ENCODE results near the gene WWOX.

Gene WWOX

GRCh38 chr16:78909226-78909625 is 809.8 kb downstream of the WWOX start:
- no peak for TF ChIP-seq REST (IDR thresholded peaks at IDR 0.05; ENCODE audit: insufficient read depth in 1 of 2, low read depth in 2 of 2, low read length in 2 of 2)

GRCh38 chr16:78915811-78916345 is 816.4 kb downstream of the WWOX start:
- TF ChIP-seq FOXP2 (optimal IDR thresholded peaks at IDR 0.05; ENCODE audit: borderline replicate concordance, extremely low read depth, extremely low read length, insufficient read depth): no peak
- no peak for TF ChIP-seq REST (IDR thresholded peaks at IDR 0.05; ENCODE audit: insufficient read depth in 1 of 2, low read depth in 2 of 2, low read length in 2 of 2)
- TF ChIP-seq TAF1 (IDR thresholded peaks at IDR 0.05; ENCODE audit: borderline replicate concordance, insufficient read depth, low read length): no peak
- TF ChIP-seq SIN3A (IDR thresholded peaks at IDR 0.05; ENCODE audit: borderline replicate concordance, insufficient read depth, low read length): no peak
- no peak for TF ChIP-seq POLR2AphosphoS5 (IDR thresholded peaks at IDR 0.05; ENCODE audit: low read depth, low read length)

- no peak for TF ChIP-seq TAF1 (IDR thresholded peaks at IDR 0.05; ENCODE audit: borderline replicate concordance, insufficient read depth, low read length)
These were observed 817.6 kb downstream of the WWOX start for GRCh38 chr16:78916928-78917545.

- TF ChIP-seq REST (IDR thresholded peaks at IDR 0.05; ENCODE audit: insufficient read depth in 1 of 2, low read depth in 2 of 2, low read length in 2 of 2) (no peak), FOXP2 (optimal IDR thresholded peaks at IDR 0.05; ENCODE audit: borderline replicate concordance, extremely low read depth, extremely low read length, insufficient read depth) (no peak), TAF1 (IDR thresholded peaks at IDR 0.05; ENCODE audit: borderline replicate concordance, insufficient read depth, low read length) (no peak), SIN3A (IDR thresholded peaks at IDR 0.05; ENCODE audit: borderline replicate concordance, insufficient read depth, low read length) (no peak), POLR2AphosphoS5 (IDR thresholded peaks at IDR 0.05; ENCODE audit: low read depth, low read length) (no peak)
These were observed 819.4 kb downstream of the WWOX start for GRCh38 chr16:78918805-78919305.

GRCh38 chr16:78919852-78920251 is 820.4 kb downstream of the WWOX start:
- TF ChIP-seq REST (IDR thresholded peaks at IDR 0.05; ENCODE audit: insufficient read depth in 1 of 2, low read depth in 2 of 2, low read length in 2 of 2): no peak
- TF ChIP-seq TAF1 (IDR thresholded peaks at IDR 0.05; ENCODE audit: borderline replicate concordance, insufficient read depth, low read length): no peak
- no peak for TF ChIP-seq FOXP2 (optimal IDR thresholded peaks at IDR 0.05; ENCODE audit: borderline replicate concordance, extremely low read depth, extremely low read length, insufficient read depth)
- no peak for TF ChIP-seq POLR2AphosphoS5 (IDR thresholded peaks at IDR 0.05; ENCODE audit: low read depth, low read length)
- TF ChIP-seq SIN3A (IDR thresholded peaks at IDR 0.05; ENCODE audit: borderline replicate concordance, insufficient read depth, low read length): no peak
